Heart left ventricle (tissue), 13 donors: ENCODE data around the gene TMEM239.

ENCODE experiments used
- POLR2A ChIP-seq, 2 donors: fragments of 450-650 bp; IDR thresholded peaks; one replicate each; pipeline ENCODE4 v1.6.1; 2017; ENCODE audit warnings: antibody characterized with exemption in 2 of 2, mild to moderate bottlenecking in 2 of 2, moderate library complexity in 2 of 2
- TF ChIP-seq, protein P1 (sequence below), 12 donors: fragments of 200-600 bp; sonication (generic) in 4 of 12; IDR thresholded peaks; one replicate each; pipeline versions ENCODE4 v1.5.0 to v1.8.0; 2018 to 2022; ENCODE audit warnings: antibody characterized with exemption in 12 of 12, mild to moderate bottlenecking in 5 of 12
- donor health status: ischemic (EF 13 %, LVEDD 7.1; RV severe dilation, severe dysfunction).
- donor health status: DM: no; HTN: yes; CAD: no.
- donor health status: DM: no; HTN: no; CAD: no.
- donor health status: ischemic (EF 25% LVEDD 6.9; RV normal size, moderate dysfunction).
- donor health status: ischemic (EF 25% LVEDD 5.7; RV mildly dilated, moderate dysfunction).
- donor health status: ischemic (EF 35%, LVEDD 5.7; RV mildly dilated, moderate dysfunction).
- donor health status: nonischemic (EF 11% LVEDD 7.7; RV severe dilation, severe dysfunction).
- donor health status: DM: yes; HTN: yes; CAD: no.
- donor health status: PGD.
- donor health status: ischemic (EF 29% LVEDD 5.4; RV normal size, mild dysfunction).
- donor health status: nonischemic (EF 23%, LVEDD 6.1; RV moderate dilation, normal function).

DNA sequence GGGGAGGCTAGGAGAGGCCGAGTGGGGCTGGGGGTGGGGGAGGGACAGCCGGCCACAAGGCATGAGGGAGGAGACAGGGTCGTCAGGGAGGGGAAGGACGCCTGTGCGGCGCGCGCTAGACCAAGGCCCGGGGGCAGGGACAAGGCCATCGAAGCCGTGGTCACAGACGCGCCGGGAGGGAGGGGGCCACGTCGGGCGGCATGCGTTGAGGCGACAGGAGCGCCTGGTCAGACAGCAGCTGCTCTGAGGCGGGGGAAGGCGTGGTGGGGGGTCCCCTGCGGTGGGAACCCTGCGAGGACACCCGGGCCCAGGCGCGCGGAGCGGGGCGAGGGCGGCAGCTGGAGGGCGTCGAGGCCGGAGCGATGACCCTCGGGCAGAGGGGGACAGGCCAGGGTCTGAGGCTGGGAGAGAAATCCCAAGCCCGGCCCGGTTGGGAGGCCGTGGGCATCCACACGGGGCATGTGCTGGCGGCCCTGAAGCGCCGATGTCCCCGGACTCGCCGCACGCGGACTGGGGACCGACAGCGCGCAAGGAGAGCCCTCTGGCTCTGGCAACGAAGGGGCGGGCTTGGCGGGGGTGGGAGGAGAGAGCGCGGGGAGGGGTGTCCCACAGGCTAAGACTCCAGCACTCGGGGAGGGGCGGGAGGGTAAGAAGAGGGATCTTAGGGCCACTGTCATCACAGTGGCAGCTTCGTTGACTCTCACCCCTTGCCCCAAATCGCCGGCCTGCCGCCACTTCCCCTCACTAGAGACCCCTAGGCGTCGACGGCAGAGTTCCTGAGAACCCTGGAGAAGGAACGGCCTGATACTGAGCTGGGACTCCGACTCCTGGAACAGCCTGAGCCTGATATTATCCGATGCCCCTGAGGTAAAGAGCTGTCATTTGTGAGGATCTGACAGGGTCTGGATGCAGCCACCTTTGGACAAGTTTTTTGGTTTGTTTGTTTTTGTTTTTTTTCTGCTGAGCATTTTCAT, 5.0 kb downstream of the TMEM239 start:
- TF ChIP-seq, protein P1, sequence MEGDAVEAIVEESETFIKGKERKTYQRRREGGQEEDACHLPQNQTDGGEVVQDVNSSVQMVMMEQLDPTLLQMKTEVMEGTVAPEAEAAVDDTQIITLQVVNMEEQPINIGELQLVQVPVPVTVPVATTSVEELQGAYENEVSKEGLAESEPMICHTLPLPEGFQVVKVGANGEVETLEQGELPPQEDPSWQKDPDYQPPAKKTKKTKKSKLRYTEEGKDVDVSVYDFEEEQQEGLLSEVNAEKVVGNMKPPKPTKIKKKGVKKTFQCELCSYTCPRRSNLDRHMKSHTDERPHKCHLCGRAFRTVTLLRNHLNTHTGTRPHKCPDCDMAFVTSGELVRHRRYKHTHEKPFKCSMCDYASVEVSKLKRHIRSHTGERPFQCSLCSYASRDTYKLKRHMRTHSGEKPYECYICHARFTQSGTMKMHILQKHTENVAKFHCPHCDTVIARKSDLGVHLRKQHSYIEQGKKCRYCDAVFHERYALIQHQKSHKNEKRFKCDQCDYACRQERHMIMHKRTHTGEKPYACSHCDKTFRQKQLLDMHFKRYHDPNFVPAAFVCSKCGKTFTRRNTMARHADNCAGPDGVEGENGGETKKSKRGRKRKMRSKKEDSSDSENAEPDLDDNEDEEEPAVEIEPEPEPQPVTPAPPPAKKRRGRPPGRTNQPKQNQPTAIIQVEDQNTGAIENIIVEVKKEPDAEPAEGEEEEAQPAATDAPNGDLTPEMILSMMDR (IDR thresholded peaks at IDR 0.05): no peak
- no peak for TF ChIP-seq POLR2A (IDR thresholded peaks at IDR 0.05)
